EL (cell line): ENCODE results near the gene KRTAP4-7.
"Not testable (repeated sequence)": the region's sequence is repeated elsewhere in the genome, so short reads cannot be mapped to it uniquely, and the experiment has no call there.

Source experiments
- DNase-seq: peaks from one replicate; pipeline ENCODE4 v3.0.0-alpha.2; 2016

The KRTAP4-7 gene

GRCh38 chr17:41084100-41084856 lies at the start of gene KRTAP4-7:
Gene KRTAP4-7 (plus strand): TSS chr17:41084150. CDS start chr17:41084207, 57 bp downstream.
- not testable (repeated sequence) for DNase-seq

GRCh38 chr17:41034346-41034935 lies 49.5 kb upstream of the KRTAP4-7 start, which contains the start of gene KRTAP1-3:
Gene KRTAP1-3 (minus strand): TSS chr17:41034874. CDS start chr17:41034821, 53 bp downstream.
- not testable (repeated sequence) for DNase-seq

DNA sequence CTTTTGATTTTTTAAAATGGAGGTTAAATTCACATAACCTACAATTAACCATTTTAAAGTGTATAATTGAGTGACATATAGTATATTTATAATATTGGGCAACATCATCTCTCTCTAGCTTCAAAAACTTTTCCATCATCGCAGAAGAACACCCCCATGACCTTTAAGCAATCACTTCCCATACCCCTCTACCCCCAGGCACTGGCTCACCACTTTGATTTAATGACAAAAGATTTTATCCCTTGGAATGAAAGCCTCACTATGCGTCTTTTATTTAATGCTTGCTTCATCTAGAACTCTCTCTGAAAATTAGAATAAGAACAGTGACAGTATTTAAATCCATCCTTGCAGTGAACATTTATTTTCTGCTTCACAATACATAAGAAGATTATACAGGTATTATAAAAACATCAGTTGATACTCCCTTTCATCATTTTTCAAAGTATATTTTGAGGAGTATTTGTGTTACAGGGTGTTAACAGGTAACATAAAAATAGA lies 46.0 kb upstream of the KRTAP4-7 start:
- no peak for DNase-seq

GRCh38 chr17:41040783-41041571 lies 43.0 kb upstream of the KRTAP4-7 start, which contains the start of gene KRTAP1-1:
Gene KRTAP1-1 (minus strand): TSS chr17:41041450. CDS start chr17:41041397, 53 bp downstream.
- not testable (repeated sequence) for DNase-seq

- DNase-seq: no peak
Measured at GRCh38 chr17:41042953-41043352, 41.0 kb upstream of the KRTAP4-7 start.

DNA sequence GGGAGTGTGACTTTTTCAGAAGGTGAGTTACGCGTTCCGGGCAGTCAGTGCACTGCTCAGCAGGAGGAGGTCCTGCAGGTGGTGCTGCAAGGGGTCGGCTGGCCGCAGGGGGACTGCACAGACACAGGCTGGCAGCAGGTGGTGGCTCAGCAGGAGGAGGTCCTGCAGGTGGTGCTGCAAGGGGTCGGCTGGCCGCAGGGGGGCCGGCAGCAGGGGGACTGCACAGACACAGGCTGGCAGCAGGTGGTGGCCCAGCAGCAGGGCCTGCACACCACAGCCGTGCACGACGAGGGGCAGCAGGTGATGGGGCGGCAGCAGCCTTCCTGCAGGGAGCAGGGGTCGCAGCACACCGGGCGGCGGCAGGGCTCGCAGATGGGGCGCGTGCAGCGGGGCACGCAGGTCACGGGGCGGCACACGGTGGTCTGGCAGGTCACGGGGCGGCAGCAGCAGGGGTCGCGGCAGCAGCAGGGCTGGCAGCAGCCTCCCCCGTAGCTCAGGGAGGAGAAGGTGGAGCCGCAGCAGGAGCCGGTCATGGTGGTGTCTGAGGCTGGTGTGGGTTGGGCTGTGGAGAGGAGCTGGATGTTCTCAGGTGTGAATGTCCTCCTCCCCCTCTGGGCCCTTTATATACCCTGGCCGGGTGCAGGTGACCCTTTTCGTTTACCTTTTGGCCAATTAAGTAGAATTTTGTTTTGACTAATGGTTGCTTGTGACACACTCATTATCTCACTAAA lies 37.0 kb upstream of the KRTAP4-7 start, which contains the start of gene KRTAP2-1:
TSS of gene KRTAP2-1 (minus strand) at position 582 of the 731 bp plus-strand sequence. CDS start at position 533, 49 bp downstream.
- DNase-seq: not testable (repeated sequence)

DNA sequence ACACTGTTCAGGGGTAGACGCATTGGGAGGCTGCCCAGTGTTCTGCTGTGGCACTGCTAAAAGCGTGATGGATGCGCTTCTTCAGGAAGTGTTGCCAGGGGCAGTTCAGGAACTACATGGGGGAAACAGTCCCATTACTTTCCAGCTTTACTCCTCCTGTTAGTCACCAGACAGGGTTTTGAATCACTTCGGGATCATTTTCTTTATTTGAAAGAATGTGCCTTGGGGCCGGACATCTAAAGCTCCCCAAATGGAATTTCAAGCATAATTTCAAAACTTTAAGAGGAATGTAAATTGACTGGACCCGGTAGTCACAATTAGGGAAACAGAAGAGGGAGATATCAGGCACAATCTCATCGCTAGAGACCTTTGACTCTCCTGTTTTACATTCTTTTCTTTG lies 35.5 kb upstream of the KRTAP4-7 start:
- peak; percentile 95 for DNase-seq

DNA sequence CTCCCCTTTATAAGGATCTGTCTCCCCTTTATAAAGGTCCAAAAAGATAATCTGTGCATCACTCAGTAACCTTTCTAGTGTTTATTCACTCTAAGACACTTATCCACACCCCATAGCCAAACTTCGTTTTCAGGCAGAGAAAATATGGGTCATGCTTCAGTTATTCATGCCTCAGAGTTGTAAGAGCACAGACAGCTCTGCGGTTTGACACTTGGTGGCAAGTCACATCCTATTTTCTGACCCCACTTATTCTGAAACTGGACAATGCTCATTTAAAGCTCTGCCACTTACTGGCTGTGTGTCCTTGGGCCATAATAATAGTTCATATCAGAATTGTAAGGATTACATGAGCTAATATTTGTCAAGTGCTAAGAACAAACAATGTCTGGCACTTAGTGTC lies 34.8 kb upstream of the KRTAP4-7 start:
- peak; percentile 95 for DNase-seq

DNA sequence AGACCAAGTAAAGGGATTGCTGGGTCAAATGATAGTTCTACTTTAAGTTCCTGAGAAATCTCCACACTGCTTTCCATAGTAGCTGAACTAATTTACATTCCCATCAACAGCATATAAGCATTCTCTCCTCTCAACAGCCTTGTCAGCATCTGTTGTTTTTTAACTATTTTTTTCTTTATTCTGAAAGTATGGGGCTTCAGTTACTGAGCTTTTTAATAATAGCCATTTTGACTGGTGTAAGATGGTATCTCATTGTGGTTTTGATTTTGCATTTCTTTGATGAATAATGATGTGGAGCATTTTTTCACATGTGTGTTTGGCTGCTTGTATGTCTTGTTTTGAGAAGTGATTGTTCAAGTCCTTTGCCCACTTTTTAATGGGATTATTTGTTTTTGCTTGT lies 31.4 kb upstream of the KRTAP4-7 start:
- peak; percentile 73 for DNase-seq

DNA sequence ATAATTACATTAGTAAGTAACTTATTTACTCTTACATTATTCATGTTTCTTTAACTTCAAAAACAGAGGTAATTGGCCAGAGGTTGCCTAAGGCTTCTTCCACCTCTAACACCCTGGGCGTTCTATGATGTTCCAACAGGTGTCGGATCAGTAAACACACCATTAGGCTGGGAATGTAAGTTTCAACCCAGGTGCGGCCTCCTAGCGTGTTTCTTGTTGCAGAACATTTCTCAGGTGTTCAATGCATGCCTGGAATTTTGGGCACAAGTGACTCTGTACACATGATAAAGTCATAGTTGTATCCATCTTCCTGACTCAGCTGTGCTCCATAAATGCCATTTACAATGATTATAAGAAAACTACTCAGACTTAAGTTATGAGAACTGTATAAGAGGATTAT lies 29.9 kb upstream of the KRTAP4-7 start:
- no peak for DNase-seq

GRCh38 chr17:41054556-41054955 lies 29.4 kb upstream of the KRTAP4-7 start:
- not testable (repeated sequence) for DNase-seq

- DNase-seq: not testable (repeated sequence)
Measured at GRCh38 chr17:41055130-41055529, 28.8 kb upstream of the KRTAP4-7 start, which contains the start of gene KRTAP2-2. Gene KRTAP2-2 (minus strand): TSS chr17:41055230. CDS start chr17:41055211, 19 bp downstream.

- no peak for DNase-seq
Measured at GRCh38 chr17:41057547-41057946, 26.4 kb upstream of the KRTAP4-7 start.

- DNase-seq: peak; percentile 45
Measured at GRCh38 chr17:41058741-41059140, 25.2 kb upstream of the KRTAP4-7 start.

- DNase-seq: peak; percentile 96
Measured at GRCh38 chr17:41059276-41060051, 24.5 kb upstream of the KRTAP4-7 start.

DNA sequence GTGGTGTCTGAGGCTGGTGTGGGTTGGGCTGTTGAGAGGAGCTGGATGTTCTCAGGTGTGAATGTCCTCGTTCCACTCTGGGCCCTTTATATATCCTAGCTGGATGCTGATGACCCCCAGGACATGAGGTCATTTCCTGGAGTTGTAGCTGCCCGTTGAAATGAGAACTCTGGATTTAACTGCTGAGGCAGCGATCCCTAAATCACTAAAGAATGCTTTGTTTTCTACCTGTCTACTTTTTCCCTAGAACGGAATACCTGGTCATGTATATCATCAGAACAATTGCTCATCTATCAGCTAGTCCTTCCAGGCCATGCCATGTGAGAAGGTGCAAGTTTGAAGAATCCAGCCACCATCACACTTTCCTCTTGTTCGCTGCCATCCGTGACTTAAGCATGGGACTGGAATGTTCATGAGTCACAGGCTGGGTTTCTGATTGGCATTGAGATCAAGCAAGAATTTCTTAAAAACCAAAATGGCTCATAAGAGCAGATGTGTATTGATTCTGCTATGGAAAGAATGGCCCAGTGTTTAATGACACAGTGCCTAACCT lies 23.8 kb upstream of the KRTAP4-7 start, which contains the start of gene KRTAP2-3:
TSS of gene KRTAP2-3 (minus strand) at position 63 of the 553 bp plus-strand sequence. CDS start 64 bp downstream, outside the sequence.
- DNase-seq: peak; percentile 98

- DNase-seq: peak; percentile 97
Measured at GRCh38 chr17:41061964-41062363, 22.0 kb upstream of the KRTAP4-7 start.

GRCh38 chr17:41063449-41063848 lies 20.5 kb upstream of the KRTAP4-7 start:
- DNase-seq: no peak

GRCh38 chr17:41064301-41064700 lies 19.6 kb upstream of the KRTAP4-7 start:
- no peak for DNase-seq

- not testable (repeated sequence) for DNase-seq
Measured at GRCh38 chr17:41065016-41065689, 18.8 kb upstream of the KRTAP4-7 start.
